NCI-H1105 treated with DMSO at 0.1 percent for 48 hours (cell line): ENCODE data around the gene GBX1.

Source experiments
- DNase-seq: peaks from one replicate; lab custom pipeline; 2025; lab: John Stamatoyannopoulos, UW

Gene GBX1

DNA sequence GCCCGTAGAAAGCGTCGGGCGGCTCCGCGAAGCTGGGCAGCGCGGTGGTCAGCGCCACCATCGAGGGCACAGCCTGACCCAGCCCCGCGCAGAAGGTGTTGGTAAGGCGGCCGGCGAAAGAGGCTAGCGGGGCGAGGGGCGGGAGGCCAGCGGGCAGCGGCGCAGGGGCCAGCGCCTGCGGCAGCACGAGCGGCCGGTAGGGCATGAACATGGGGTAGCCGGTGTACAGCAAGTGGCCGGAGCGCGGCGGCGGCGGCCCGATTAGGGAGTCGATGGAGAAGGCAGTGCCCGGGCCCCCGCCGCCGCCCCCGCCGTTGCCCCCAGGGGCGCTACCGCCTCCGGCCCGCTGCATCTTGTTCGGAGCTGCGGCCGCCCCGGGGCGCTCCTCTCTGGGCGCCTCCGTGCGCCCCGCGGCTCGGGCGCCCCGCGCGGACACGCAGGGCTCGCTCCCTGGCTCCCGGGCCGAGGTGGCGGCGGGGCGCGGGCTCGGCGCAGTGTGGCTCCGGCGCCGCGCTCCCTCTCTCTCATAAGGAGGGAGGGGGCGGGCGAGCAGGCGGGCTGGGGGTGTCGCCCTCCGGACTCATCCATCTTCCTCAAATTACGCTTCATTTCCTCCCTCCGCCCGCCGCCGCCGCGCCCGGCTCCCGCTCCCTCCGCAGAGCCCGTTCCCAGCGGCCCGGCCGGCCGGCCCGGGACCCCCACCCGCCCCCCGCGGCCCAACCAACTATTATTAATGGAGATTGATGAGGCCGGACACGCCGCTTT lies at the start of gene GBX1:
GBX1 (minus strand) TSS at position 498 of the 765 bp plus-strand sequence; CDS start at position 352, 146 bp downstream.
- DNase-seq: no peak

DNA sequence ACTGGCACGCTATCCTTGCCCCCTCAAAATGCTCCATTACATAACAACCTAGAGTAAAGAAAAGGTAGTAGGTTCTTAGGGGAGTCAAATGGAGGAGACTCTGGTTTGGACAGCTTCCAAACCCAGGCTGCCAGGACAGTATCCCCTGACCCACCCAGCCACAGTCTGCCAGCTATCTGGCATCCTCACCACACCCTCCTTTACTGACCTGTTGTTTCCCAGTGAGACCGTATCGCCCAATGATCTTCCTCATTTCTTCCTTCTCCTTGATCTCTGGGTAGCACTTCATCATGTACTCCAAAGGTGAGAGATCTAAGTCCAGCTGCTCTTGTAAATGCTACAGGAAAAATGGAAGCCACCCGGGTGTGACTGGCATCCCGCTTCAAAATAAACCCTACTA lies 47.9 kb upstream of the GBX1 start:
- DNase-seq: no peak

DNA sequence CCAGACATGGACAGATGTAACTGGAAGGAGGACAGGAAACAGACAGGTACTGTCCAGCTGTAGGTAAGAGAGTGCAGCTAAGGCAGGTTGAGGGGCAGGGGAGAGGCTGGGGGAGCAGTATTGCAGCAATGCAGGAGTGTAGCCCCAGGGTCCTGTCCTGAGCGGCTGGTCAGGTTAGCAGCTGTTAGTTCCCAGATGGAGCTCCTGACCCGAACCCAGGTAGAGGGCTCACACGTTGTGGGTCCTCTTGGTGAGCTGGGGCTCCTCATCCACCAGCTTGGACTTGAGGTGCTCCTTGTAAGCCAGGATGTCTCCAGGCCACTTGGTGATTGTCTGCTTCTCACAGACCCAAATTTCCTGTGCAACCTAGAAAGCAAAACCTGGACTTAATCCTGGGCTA lies 46.3 kb upstream of the GBX1 start:
- DNase-seq: no peak

DNA sequence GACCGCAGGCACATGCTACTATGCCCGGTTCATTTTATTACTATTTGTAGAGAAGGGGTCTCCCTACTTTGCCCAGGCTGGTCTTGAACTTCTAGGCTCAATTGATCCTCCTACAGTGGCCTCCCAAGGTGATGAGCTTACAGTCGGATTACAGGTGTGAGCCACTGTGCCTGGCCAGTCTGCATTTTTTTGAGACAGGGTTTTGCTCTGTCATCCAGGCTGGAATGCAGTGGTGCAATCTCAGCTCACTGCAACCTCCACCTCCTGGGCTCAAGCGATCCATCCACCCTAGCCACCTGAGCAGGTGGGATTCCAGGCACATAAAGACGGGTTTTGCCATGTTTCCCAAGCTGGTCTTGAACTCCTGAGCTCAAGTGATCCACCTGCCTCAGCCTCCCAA lies 45.1 kb upstream of the GBX1 start:
- no peak for DNase-seq

DNA sequence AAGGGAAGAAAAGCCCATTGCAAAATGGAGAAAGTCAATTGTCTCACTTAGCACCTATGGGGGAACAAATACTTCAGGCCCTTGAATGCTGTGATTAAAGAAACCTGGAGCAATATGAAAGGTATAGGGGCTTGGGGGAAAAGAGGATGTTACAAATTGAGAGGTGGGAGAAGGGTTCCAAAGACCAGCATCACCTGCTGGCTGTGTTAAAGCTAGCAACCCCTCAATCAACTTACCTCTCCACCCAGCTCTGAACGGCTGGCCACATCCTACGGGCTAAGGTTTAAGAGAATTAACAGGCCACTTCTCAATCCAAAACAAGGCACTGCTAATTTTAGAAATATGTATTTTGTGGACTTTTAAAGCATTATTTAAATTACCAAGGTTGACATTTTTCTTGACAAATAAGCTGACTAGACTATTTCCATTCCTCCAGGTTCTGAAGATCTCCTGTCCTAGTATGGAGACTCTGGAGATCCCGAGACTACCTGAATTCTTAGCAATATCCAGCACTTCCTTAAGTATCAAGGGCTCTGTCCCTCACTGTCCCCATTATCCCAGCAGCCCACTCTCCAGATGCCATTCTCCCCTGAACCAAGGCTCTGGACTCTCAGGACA lies 43.8 kb upstream of the GBX1 start:
- no peak for DNase-seq

DNA sequence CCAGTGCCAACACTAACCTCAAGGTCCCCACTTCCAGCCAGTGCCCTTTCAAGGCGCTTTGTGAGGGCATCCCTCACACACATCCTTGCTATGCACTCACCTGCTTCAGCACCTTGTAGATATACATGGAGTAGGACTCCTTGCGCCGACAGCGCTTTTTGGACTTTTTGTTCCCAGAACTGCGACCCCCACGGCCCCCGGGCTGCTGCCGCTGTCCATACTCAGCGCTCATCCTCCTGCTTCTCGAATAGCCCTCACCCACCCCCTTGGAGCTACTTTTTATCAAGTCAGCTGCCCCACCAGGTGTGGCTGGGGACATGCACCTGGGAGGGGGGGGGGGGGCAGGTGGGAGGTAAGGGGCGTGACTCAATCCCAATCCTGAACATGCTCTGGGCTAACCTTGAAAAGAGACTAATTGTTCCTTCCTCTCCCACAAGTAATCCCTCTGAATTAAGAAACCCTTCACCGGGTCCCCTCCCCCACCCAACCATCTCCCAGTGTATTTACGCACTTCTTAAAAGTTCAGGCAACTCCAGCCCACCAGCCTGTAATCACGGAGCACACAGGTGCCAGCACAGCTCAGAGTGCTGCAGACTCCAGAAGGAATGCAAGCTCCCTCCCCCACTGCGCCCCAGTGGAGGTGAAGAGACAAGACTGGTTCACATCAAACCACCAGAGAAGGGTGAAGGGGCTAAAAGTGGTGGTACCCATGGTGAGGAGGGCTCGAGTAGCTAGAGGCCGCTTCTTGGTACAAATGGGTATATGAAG lies 42.8 kb upstream of the GBX1 start, which contains the start of gene H2BK1:
H2BK1 (minus strand) TSS at position 402 of the 768 bp plus-strand sequence; CDS start at position 232, 170 bp downstream.
- DNase-seq: no peak

DNA sequence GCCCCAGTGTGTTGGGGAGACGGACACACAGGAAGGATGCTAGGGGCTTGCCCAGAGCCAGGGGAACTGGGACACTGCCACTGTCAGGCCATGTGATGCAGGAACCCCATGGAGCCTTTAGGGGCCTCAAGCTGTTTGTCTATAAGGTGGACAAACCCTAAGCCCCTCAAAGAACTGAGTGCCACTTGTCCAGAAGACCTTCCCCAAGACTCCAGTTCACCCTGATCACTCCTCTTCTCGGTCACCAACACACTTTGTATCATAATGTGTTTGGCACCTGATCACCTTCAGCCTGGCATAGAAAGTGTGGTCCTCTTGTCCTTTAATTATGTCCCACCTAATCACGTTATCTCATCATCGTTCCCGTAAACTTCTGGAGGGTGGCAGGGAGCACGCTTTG lies 42.1 kb upstream of the GBX1 start:
- DNase-seq: no peak

DNA sequence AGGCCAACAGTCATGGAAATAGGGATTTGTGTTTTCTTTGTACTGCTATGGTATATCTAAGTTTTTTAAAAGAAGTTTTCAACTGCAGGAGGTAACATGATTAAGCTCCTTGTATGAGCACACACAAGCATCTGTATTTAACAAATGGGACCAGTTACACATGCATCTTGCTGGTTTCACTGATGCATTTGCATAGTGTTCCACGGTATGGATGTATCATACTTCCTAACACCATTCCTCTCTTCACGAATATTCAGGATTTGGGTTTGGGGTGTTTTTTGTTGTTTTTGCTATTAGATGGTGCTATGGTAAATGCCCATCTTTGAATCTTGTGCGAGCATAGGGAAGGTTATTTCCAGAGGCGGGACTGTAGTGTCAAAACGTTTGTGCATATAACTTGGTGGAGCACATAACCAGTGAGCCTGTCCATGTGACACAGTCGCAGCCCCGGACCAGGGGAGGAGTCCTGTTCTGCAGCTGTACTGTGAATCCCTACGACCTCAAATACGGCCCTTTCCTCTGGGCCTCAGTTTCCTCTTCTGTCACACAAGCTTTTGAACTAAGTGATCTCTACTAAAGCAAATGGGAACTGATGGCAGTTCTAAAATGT lies 40.9 kb upstream of the GBX1 start:
- no peak for DNase-seq

DNA sequence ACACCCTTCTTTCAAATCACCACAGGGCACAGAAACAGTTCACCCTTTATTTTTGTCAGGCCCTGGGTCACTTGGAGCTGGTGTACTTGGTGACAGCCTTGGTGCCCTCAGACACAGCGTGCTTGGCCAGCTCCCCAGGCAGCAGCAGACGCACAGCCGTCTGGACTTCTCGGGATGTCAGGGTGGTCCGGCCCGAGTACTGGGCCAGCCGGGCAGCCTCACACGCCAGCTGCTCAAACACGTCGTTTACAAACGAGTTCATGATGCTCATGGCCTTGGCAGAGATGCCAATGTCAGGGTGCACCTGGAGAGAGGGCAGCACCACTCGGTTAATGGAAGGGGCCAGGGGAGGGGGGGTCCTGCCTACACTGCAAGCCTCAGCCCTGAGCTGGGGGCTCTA lies 40.3 kb upstream of the GBX1 start:
- DNase-seq: no peak

DNA sequence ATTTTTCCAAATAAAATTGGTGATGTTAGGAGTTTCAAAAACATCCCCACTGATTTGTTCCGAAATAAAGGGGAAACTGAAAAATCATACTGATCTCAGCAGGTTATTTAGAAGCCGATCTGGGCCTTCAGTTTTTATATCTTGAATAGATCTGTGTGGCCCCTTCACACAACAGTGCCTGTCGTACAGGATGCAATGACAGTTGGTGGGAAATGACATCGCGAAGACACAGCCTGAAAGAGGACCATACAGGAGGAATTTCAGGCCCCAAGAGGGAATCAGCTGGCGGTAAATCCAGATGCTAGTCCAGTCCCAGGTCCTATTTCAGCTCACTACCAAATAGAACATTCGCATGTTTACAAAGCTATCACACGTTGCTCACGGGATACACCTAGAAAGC lies 39.8 kb upstream of the GBX1 start:
- no peak for DNase-seq

DNA sequence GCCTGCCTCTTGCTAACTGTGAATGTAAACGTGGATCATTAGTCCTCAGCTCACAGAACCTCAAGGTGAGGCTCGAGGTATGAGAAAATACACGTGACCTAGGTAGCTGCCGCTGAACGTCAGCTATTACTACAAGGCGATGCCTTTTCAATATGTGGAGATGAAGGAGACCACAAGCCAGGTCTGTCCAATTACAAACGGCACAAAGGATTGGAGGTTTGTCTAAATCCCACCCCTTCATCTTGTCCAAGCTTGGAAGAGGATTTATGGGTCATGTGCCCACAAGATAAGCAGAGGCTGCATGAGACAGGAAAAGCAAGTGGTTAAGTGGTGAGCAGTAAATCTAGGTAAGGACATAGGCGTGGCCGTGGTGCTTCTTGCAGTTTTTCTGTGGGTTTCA lies 39.4 kb upstream of the GBX1 start:
- no peak for DNase-seq

DNA sequence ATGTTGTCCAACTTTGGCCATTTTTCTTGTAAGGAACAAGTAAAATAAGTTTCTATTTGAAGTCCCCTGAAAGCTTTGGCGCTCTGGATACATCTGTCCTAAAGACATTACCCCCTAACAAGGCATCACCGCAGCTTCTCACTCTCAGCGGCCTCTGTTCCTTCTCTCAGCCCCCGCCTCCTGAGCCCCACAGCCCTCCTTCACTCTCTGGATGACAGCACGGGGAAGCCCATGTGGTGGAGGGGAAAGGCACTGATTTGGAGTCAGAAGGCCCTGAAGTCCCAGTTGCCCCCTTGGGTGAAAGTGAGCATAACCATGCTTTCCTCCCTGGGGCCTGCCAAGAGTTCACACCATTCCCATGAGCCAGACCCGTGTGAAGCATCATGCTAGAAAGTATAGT lies 38.2 kb upstream of the GBX1 start:
- no peak for DNase-seq

DNA sequence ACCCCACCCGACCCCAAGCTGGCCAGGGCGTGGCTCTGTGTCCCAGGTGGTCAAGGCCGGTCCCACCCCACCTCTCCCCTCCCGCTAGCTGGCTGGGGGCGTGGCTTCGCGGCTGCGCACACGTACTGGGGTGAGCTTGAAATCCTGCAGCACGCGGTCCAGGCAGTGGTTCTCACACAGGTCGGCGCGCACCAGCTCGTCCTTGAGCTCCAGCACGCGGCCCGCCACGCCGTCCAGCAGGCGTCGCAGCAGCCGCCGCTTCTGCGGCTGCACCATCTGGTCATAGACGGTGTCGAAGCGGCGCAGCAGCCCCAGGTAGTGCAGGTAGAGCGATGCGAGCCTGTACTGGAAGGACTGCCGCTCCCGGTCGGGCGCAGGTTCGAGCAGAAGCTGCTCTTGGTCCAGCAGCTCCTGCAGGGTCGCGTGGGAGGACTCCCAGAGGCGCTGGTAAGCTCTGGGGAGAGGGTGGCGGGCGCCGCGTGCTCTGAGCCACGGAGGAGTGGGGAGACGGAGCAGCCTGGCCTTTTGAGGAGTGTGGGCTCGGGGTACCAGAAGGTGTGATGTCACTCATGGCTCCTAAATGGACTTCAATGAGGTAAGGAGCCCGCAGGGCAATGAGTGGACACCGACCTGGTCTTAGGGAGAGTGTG lies 37.0 kb upstream of the GBX1 start:
- DNase-seq: no peak

DNA sequence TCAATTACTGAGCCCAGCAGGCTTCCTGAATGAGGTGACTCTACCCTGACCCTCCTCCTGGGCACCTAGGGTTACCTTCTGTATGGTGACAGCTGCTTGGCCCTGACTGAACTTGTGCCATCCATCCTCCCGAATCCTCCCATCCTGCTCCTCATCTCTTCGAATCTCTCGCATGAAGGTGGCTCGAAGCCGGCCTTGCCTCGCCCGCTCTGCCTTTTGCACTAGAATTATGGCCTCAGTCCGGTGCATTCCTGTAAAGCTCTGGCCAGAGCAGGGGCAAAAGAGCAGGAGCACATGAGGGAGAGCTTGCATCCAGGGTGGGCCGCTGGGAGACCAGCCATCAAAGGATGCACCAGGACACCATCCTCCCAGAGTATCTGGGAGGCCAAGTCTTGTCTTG lies 35.3 kb upstream of the GBX1 start:
- DNase-seq: no peak

DNA sequence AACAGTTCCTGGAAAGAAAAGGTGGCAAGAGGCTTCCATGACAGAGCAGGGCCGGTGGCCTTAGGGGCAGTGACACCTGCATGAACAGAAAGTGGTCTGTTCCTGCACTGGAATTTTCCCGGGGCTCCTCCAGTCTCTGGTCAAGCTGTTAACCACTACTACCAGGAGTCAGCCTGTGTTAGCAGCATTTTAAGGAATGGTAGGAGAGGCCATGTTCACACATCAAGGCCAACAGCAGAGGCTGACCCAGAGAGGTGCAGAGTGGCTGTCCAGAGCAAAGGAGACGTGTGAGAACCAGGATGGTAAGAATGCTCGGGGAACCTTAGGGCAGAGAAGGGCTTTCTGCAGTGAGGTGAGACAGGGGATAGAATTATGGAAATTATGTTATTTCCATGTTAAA lies 34.3 kb upstream of the GBX1 start:
- no peak for DNase-seq

DNA sequence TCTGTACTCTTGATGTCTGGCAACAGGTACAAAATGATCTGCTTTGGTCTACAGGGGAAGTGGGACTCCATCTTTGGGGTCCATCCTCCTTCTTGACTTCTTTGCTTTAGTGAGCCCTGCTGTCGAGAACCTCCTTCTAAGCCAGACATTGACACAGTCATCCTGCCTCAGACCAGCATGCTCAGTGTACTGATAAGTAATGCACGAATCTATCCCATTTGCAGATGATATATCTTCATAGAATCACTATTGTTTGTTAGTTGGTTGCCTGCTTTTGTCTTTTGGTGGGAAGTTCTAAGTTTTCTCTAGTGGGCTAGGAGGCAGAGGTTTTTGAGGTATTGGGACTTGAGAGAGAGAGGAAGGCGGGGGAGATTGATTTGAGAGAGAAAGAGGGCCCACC lies 33.9 kb upstream of the GBX1 start:
- no peak for DNase-seq

DNA sequence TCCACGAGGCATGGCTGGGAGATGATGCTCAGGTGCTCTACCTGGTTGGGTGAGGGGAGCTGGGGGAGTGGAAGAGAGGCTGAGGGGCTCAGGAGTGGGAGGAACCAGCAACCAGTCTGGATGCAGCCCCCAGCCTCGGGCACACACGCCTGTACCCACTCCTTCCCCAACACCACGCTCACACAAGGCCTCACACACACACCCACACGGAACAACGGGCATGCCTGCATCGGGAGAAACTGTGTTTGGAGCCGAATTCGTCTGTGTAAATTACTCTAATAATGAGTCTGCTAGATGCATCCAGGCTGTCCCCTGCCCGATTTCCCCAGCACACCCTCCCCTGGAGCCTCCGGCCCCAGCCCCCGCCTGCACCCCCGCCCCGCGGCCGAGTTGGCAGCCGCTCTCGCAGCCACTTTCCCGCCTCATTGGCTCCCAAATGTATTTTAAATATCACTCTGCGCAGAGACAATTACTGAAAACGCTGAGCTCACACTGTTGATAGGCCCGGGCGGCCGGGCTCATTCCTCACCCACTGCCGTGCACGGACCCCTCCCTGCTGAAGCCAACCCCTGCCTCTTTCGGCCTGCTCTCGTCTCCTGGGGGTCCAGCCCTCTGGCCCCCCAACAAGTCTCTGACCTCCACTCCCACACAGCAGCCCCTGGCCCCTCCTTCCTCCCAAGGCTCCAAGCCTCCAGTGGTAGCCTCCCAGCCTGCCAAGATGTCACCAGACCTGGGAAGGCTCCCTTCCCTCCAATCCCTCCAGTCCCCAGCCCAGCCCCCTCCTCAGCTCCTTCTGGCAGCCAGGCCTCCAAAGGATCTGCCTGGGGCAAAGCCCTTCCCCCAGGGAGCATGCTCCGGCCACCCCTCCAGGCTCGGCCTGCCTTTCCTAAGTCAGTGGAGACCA lies 31.7 kb upstream of the GBX1 start:
- DNase-seq: no peak

DNA sequence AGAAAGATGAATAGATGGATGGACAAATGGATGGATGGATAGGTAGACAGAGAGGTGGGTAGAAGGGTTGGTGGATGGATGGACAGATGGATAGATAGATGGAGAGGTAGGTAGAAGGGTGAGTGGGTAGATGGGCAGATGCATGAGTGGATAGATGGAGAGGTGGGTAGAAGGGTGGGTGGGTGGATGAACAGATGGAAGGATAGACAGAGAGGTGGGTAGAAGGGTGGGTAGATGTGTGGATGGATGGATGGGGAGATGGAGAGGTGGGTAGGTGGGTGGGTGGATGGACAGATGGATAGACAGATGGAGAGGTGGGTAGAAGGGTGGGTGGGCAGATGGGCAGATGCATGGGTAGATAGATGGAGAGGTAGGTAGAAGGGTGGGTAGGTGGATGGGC lies 30.4 kb upstream of the GBX1 start:
- DNase-seq: no peak

DNA sequence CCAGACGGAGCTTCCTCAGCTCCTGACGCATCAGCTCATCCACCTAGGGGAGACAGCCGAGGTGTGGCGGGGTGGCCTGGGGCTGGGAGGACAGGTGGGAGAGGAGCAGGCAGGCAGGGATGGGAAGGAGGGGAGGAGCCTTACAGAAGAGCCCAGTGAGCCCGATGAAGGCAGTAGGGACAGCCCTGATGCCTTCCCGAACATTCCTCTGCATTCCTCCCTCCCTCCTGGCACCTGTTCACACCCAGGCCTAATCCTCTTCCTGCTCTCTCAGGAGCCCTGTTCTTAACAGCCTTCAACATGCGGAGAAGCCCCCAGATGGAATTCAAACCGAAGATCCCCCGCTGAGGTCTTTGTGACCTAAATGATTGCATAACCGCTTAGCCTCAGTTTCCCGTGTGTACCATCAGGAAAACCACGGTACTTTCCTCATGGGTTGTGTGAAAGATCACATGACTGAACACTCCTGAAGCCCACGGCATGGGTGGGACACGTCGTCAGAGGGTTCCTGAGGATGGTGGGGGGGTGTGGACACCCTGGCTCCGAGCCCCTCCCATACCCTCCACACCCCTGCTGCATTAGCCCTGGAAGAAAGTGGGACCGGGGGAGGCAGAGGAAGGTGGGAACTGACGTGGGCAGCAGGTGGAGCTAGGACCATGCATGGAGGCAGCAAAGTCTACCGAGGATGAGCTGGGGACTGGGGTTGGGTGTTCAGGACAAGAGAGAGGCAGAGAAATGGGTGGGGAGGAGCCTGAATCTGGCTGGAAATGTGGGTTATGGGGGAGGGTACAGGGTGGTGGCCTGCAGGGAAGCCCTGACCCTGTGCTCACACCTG lies 28.3 kb upstream of the GBX1 start:
- DNase-seq: no peak

DNA sequence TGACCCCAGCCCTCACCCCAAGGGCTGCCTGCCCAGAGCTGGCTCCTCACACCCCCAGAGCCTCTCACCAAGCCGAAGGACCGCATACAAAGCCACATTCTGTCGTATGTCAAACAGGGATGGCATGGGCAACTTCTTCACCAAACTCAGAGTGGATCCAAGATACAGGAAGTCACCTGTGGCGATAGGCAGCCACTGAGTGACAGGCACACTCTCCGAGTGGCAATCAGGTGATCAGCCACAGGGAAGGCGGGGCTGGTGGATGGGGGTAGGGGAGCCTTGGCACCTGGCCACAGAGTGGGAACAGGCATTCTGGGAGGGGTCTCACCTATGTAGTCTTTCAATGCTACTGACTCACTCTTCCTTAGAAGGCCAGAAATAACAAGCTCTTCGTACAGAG lies 26.7 kb upstream of the GBX1 start:
- no peak for DNase-seq
